ENCODE measurements around the gene USP5. TPM values are rescaled to one million over a fixed set of nuclear protein-coding genes. Genes with fewer than 3 reads are reported as not detected.

The USP5 gene
- total and polyA plus RNA-seq, 2 of the 8 experiments (the other 6 are each of a cell fraction or from before 2014, with no cell fraction given): 66.5 to 148 TPM

GRCh38 chr12:6867413-6868210 lies 15.7 kb downstream of the USP5 start, which contains the start of gene TPI1 (continued):
- TF ChIP-seq SP1 (IDR thresholded peaks at IDR 0.05; ENCODE audit: low read depth, low read length): peak; percentile 47; the same call in 1 of the 2 replicates
- peak; percentile 67; the same call in 1 of the 2 replicates for TF ChIP-seq YY1 (IDR thresholded peaks at IDR 0.05; ENCODE audit: low read depth, low read length)
- TF ChIP-seq POLR2A (IDR thresholded peaks at IDR 0.05; ENCODE audit: control extremely low read depth in 1 of 2, low read depth in 2 of 2, low read length in 2 of 2): peak in 1 of 2 experiments; percentile 97; a peak in 2 of 3 replicates
- TF ChIP-seq TAF7 (optimal IDR thresholded peaks at IDR 0.05; ENCODE audit: borderline replicate concordance, low read depth, low read length): peak; percentile 96
- peak; percentile 96 for TF ChIP-seq TBP (IDR thresholded peaks at IDR 0.05; ENCODE audit: low read depth, low read length)
- no peak for TF ChIP-seq TCF12 (IDR thresholded peaks at IDR 0.05; ENCODE audit: low read depth, low read length)
- TF ChIP-seq HDAC2 (IDR thresholded peaks at IDR 0.05; ENCODE audit: borderline replicate concordance in 1 of 2, low read depth in 2 of 2, low read length in 2 of 2): 0 out of 4 replicates have a peak, but pooled peaks of 1 of the 2 experiments have one; percentile 58
- TF ChIP-seq MAFK (IDR thresholded peaks at IDR 0.05; ENCODE audit: low read depth, low read length): no peak
- TF ChIP-seq CHD2 (IDR thresholded peaks at IDR 0.05; ENCODE audit: low read length): no peak
- TF ChIP-seq ASH2L (IDR thresholded peaks at IDR 0.05; ENCODE audit: low read length): peak; percentile 40
- no peak for TF ChIP-seq RFX5 (IDR thresholded peaks at IDR 0.05; ENCODE audit: borderline replicate concordance, low read depth, low read length)
- TF ChIP-seq SUZ12 (IDR thresholded peaks at IDR 0.05; ENCODE audit: low read length): no peak
- TF ChIP-seq HDAC6 (IDR thresholded peaks at IDR 0.05; ENCODE audit: low read depth, low read length): no peak
- no peak for TF ChIP-seq BRCA1 (IDR thresholded peaks at IDR 0.05; ENCODE audit: low read depth, low read length)
- no peak for TF ChIP-seq KDM5A (IDR thresholded peaks at IDR 0.05; ENCODE audit: low read length)
- peak; percentile 97 for TF ChIP-seq TAF1 (IDR thresholded peaks at IDR 0.05; ENCODE audit: low read depth, low read length)
- TF ChIP-seq PHF8 (conservative IDR thresholded peaks at IDR 0.05; ENCODE audit: low read depth, low read length): peak; percentile 94

Measured in H1 (cell line).